GM12873 (cell line): ENCODE data around the gene BCKDHA.

Experiments
- TF ChIP-seq, protein P1 (sequence below): IDR thresholded peaks from 2 replicates; pipeline ENCODE4 v1.5.1; 2012; ENCODE audit warnings: low read depth, mild to moderate bottlenecking, moderate library complexity, low read length, control low read depth; ENCODE audit not compliant: insufficient read depth; ENCODE audit errors: missing control alignments

BCKDHA gene

DNA sequence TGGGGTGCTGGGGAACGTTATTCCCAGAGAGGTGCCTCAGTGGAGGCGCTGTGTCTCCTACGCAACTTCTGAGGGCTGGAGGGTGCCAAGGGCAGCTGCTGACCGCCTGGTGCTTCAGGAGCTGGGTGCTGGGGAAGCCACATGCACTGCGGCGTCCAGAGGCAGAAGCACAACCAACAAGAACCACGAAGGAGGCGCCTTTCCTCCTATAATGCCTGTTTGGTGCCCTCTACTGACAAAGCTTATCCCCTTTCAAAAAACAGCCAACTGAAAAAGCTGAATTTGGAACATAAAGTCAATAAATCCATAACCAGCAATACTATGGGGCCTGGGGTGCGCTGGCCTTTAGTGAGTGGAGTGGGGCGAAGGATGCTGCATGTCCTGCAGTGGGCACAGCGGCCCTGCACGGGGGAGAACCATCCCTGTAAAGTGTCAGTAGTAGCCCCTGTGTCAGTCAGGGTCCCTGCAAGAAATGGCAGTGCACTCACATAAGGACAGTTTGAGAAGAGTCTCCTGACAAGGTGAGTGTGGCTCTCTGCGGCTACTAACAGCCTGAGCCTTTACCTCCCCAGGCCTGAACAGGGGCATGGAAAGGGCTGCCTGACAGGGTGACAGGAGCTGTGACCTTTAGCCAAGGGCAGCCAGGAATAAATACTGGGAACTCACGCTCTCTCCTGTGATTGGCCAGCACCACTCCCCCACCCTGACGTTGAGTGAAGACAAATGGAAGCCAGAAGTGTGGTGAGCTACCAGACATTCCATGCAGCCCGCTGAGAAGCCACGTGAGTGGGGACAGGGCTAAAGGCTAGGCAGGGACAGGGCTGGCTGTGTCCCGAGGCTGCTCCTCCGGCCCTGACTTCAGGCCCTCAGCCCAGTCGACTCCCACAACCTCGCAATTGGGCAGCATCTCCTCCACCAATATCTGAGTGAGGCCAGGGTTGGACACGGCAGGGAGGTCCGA lies 34.1 kb downstream of the BCKDHA start:
- TF ChIP-seq, protein P1, sequence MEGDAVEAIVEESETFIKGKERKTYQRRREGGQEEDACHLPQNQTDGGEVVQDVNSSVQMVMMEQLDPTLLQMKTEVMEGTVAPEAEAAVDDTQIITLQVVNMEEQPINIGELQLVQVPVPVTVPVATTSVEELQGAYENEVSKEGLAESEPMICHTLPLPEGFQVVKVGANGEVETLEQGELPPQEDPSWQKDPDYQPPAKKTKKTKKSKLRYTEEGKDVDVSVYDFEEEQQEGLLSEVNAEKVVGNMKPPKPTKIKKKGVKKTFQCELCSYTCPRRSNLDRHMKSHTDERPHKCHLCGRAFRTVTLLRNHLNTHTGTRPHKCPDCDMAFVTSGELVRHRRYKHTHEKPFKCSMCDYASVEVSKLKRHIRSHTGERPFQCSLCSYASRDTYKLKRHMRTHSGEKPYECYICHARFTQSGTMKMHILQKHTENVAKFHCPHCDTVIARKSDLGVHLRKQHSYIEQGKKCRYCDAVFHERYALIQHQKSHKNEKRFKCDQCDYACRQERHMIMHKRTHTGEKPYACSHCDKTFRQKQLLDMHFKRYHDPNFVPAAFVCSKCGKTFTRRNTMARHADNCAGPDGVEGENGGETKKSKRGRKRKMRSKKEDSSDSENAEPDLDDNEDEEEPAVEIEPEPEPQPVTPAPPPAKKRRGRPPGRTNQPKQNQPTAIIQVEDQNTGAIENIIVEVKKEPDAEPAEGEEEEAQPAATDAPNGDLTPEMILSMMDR, result peak; percentile 26

DNA sequence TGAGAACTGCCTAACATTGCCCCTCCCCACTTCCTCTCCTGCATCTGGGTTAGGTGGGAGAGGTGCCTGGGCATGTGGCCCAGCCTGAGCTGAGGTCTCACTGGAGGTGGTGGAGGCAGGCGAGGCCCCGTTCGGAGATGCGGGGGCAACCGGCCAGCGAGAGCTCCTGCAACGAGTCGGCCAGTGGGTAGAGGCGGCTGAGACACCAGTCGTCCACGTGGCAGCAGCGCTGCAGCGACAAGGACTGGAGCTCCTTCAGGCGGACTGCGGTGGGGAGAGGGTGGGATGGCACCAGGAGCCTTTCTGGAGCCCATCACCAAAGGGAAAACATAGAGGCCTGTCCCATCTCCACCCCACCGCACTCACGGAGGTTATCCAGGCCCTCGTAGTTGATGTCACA lies 35.6 kb downstream of the BCKDHA start:
- TF ChIP-seq, protein P1, result no peak

DNA sequence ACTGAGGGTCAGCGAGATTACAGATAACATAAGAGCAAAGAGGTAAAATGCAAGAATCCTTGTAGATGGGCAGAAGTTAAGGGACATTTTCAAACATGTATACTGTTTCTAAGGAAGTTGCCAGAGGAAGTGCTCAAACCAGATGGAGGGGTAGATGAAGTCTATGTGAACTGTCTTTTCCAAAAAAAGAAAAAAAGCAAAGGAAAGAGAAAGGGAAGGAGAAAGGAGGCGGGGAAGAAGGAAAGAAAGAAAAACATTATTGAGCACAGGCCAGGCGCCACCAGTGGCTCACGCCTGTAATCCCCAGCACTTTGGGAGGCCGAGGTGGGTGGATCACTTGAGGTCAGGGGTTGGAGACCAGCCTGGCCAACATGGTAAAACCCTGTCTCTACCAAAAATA lies 36.8 kb downstream of the BCKDHA start:
- TF ChIP-seq, protein P1, result no peak

DNA sequence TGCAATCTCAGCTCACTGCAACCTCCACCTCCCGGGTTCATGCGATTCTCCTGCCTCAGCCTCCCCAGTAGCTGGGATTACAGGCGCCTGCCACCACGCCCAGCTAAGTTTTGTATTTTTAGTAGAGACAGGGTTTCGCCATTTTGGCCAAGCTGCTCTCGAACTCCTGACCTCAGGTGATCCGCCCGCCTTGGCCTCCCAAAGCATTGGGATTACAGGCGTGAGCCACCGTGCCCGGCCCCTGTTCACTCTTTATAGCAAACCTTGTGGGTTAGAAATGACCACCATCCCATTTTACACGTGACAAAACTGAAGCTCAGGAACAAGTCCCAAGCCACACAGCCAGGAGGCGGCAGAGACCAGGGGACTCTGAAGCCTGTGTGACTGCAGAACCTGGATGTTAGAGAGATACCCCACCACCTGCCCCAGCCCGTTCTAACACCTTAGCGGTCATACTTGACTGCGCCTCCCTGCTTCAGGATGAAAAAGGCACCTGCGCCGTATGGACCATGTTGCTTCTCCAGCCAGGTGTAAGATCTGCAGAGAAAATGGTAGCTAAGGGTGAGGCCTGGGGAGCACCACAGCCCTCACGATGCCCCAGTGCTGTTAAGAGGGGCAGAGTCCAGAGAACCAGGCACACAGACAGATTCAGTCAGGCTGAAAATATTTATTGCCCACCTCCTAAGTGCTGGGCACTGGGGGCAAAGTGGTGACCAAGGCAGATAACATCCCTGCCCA lies 38.5 kb downstream of the BCKDHA start:
- TF ChIP-seq, protein P1, result no peak

DNA sequence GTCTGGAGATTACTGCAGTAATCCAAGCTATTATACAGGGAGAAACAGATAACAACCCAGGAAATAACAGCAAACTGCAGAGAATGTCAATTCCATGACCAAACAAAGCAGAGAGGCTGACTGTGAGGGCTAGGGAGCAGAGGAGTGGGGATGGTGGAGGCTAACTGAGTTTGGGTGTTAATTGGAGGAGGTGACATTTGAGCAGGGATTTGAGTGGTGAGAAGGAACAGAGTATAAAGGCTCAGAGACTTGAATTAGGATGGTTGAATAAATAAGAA lies 39.0 kb downstream of the BCKDHA start:
- TF ChIP-seq, protein P1, result no peak

DNA sequence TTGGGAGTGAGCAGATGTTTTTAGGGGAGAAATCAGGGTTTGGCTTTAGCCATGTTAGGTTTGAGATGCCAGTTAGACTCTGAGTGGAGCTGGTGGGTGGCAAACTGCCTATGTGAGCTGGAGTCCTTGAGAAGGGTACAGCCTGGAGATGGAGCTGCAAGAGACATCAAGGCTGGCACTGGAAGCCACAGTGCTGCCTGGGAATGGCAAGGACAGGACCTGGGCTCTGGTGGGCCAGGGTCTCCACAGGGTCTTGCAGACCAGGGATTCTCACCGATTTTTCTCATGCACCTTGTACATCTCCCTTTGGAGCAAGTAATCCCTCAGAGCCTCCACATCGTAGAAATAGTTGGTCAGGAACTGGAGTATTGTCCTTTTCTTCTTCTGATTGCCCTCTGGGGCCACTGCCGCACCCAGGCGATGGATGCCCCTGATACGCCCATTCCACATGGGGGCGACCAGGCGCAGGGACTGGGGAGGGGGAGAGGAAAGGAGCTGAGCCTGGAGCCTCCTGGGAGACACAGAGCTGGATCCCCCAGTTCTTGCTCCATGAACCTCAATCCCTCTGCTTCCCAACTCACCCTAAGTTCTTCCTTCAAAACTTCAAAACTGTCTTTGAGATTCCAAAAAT lies 40.4 kb downstream of the BCKDHA start:
- TF ChIP-seq, protein P1, result no peak
